Stimulated activated CD8-positive, alpha-beta memory T cell treated with anti-CD3 and anti-CD28 coated beads, Interleukin-4, amount 100 ng/mL, for 24 hours (primary cell): ENCODE measurements around the gene CA5B.
"Not testable (repeated sequence)": the region's sequence is repeated elsewhere in the genome, so short reads cannot be mapped to it uniquely, and the experiment has no call there.

Source experiments
- DNase-seq: peaks from one replicate; pipeline ENCODE4 v3.0.0-alpha.2; 2020; ENCODE audit warnings: low read depth

Gene CA5B

GRCh38 chrX:15814771-15815365, 76.8 kb downstream of the CA5B start:
- DNase-seq, result no peak

- DNase-seq, result no peak
These were observed 77.8 kb downstream of the CA5B start for GRCh38 chrX:15815779-15816437.

GRCh38 chrX:15816438-15816809, 78.4 kb downstream of the CA5B start:
- no peak for DNase-seq

- DNase-seq, result peak; percentile 4
These were observed 78.8 kb downstream of the CA5B start for GRCh38 chrX:15816886-15817285.

GRCh38 chrX:15820106-15821073, 82.3 kb downstream of the CA5B start:
- DNase-seq, result no peak

- no peak for DNase-seq
These were observed 84.9 kb downstream of the CA5B start for GRCh38 chrX:15822922-15823321.

- no peak for DNase-seq
These were observed 87.9 kb downstream of the CA5B start for GRCh38 chrX:15825936-15826335.

- no peak for DNase-seq
These were observed 91.1 kb downstream of the CA5B start for GRCh38 chrX:15829217-15829616.

GRCh38 chrX:15831347-15831746, 93.3 kb downstream of the CA5B start:
- DNase-seq, result not testable (repeated sequence)

- no peak for DNase-seq
These were observed 96.0 kb downstream of the CA5B start for GRCh38 chrX:15834053-15834452.

- DNase-seq, result no peak
These were observed 96.9 kb downstream of the CA5B start for GRCh38 chrX:15834827-15835595.
